GOT3 (cell line): Measurements from ENCODE around the gene DMAC2L.
"Not testable (repeated sequence)": the region's sequence is repeated elsewhere in the genome, so short reads cannot be mapped to it uniquely, and the experiment has no call there.

Experiments
- DNase-seq: peaks from one replicate; lab custom pipeline; 2025; ENCODE audit warnings: mixed read lengths; lab: John Stamatoyannopoulos, UW

Gene DMAC2L, protein sequence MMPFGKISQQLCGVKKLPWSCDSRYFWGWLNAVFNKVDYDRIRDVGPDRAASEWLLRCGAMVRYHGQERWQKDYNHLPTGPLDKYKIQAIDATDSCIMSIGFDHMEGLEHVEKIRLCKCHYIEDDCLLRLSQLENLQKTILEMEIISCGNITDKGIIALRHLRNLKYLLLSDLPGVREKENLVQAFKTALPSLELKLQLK

GRCh38 chr14:50311972-50312733, at the start of gene DMAC2L, which contains the start of gene L2HGDH:
Gene DMAC2L (plus strand): TSS chr14:50312324. CDS start chr14:50321488, 9,164 bp downstream.
Gene L2HGDH (minus strand): TSS chr14:50312229. CDS start chr14:50312150, 79 bp downstream.
- DNase-seq: peak; percentile 57

GRCh38 chr14:50262865-50263264, 49.3 kb upstream of the DMAC2L start:
- DNase-seq: no peak

GRCh38 chr14:50263321-50263720, 48.8 kb upstream of the DMAC2L start:
- DNase-seq: no peak

GRCh38 chr14:50265029-50265428, 47.1 kb upstream of the DMAC2L start:
- DNase-seq: no peak

DNA sequence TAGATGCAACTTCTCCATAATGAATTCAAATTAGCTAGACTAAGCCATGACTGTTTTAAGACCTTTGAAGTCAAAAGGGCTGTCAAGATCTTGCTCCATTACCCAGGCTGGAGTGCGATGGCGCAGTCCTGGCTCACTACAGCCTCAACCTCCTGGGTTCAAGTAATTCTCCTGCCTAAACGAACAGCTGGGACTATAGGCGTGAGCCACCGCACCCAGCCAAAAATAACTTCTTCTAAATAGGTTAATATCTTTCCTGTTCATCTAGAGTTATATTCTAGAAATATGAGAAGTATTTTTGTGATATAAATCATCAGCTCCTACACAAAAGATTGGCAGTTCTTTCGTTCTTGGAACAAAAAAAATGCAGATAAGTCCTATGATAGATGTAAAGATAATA, 41.2 kb upstream of the DMAC2L start:
- DNase-seq: no peak

GRCh38 chr14:50272498-50272897, 39.6 kb upstream of the DMAC2L start:
- DNase-seq: no peak

- DNase-seq: no peak
Measured at GRCh38 chr14:50285861-50286260, 26.3 kb upstream of the DMAC2L start.

DNA sequence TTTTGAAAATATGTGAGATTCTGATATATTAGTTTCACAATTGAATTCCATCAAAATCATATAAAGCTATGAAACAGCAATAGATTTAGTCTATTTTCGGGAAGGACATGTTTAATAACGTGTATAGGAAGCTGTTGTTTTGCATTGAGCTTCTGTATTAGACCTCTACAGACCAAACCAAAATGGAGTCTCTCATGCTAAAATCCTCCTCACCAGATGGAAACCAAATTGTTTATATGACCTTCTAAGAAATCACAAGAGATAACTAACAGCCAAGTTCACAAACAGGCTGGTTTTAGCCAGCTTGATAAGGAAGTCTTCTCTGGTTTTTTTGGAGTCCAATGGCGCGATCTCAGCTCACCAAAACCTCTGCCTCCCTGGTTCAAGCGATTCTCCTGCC, 24.0 kb upstream of the DMAC2L start:
- no peak for DNase-seq

GRCh38 chr14:50290306-50290705, 21.8 kb upstream of the DMAC2L start:
- DNase-seq: no peak

DNA sequence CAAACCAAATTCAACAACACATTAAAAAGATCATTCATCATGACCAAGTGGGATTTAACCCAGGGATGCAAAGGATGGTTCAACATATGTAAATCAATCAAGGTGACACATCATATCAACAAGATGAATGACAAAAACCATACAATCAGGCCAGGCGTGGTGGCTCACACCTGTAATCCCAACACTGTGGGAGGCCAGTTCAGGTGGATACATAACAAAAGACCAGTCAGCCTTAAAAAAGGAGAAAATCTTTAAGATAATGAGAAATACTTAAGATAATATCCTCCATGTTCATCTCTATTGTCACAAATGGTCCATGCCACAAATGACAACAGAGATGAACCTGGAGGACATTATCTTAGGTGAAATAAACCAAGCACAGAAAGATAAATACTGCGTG, 12.5 kb upstream of the DMAC2L start:
- DNase-seq: no peak

- DNase-seq: no peak
Measured at GRCh38 chr14:50301914-50302313, 10.2 kb upstream of the DMAC2L start.

DNA sequence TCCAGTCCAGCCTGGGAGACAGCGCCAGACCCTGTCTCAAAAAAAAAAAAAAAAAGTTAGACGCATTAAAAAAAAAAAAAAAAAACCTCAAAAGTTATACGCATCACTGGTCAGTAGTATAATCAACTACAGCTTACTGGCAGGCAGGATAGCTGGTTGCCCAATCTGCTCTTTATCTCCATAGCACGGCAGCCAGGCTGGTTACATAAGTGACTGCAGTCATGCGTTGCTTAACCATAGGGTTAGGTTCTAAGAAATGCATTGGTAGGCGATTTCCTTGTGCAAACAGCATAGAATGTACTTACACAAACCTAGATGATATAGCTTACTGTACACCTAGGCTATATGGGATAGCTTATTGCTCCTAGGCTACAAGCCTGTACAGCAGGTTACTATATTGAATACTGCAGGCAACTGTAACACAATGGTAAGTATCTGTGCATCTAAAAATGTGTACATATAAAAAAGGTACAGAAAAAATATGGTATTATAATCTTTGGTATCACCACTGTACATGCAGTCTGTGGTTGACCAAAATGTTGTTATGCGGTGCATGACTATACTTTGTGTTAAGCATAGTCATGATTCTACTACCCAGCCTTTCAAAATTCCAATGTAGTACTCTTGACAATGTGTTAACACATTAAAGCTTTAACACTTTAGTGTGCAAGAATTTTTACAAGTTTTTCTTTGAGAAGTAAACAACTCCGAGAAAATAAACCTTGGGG, 8.2 kb upstream of the DMAC2L start:
- DNase-seq: no peak

- DNase-seq: no peak
Measured at GRCh38 chr14:50308363-50308915, 3.7 kb upstream of the DMAC2L start.

- DNase-seq: no peak
Measured at GRCh38 chr14:50310445-50310844, 1.7 kb upstream of the DMAC2L start.

- no peak for DNase-seq
Measured at GRCh38 chr14:50311337-50311971, 670 bp upstream of the DMAC2L start.

- DNase-seq: no peak
Measured at GRCh38 chr14:50312734-50313054, 570 bp downstream of the DMAC2L start.

GRCh38 chr14:50314098-50314497, 2.0 kb downstream of the DMAC2L start:
- not testable (repeated sequence) for DNase-seq

GRCh38 chr14:50318031-50318626, 6.0 kb downstream of the DMAC2L start:
- DNase-seq: no peak

- DNase-seq: no peak
Measured at GRCh38 chr14:50319293-50319692, 7.2 kb downstream of the DMAC2L start.

DNA sequence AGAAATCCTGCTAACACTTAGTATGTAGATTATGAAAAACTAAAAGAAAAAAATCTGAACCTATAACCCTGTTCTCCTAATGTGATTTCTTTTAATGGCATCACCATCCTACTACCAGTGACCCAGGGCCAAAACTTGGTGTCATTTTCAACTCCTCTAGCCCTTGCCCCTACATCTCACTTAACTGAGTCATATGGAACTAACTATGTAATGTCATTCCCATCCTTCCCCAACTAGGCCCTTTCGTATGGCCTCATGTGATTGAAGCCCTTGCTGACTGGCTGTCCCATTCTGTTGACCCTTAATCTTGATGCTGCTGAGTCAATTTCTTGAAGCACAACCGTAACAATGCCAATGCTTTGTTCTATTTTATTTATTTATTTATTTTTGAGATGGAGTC, 7.6 kb downstream of the DMAC2L start:
- no peak for DNase-seq

- DNase-seq: no peak
Measured at GRCh38 chr14:50320283-50320682, 8.2 kb downstream of the DMAC2L start.
